Smooth muscle cell (in vitro differentiated cells): Measurements from ENCODE around the gene TRIM67. TPM values are rescaled to one million over a fixed set of nuclear protein-coding genes. Genes with fewer than 3 reads are reported as not detected.

Experiments
- DNase-seq: peaks from one replicate; lab custom pipeline; 2025; ENCODE audit not compliant: unreplicated experiment; lab: John Stamatoyannopoulos, UW
- H2AFZ ChIP-seq: fragments of 200-600 bp; sonication (generic); 2 replicates; pipeline ENCODE4 v1.6.0; 2016; ENCODE audit warnings: antibody characterized with exemption, low read depth, mild to moderate bottlenecking
- H3F3A ChIP-seq: fragments of 200-600 bp; sonication (generic); 2 replicates; pipeline ENCODE4 v1.6.0; 2017; ENCODE audit warnings: antibody characterized with exemption, low read depth
- H3K27ac ChIP-seq: fragments of 200-600 bp; sonication (generic); 2 replicates; pipeline ENCODE4 v1.5.1; 2016; ENCODE audit warnings: low read depth, mild to moderate bottlenecking
- H3K27me3 ChIP-seq: fragments of 200-600 bp; sonication (generic); 2 replicates; pipeline ENCODE4 v1.6.1; 2016; ENCODE audit warnings: low read depth, mild to moderate bottlenecking
- H3K36me3 ChIP-seq: fragments of 200-600 bp; sonication (generic); 2 replicates; pipeline ENCODE4 v1.5.1; 2016; ENCODE audit warnings: low read depth
- H3K4me1 ChIP-seq: fragments of 200-600 bp; sonication (generic); 2 replicates; pipeline ENCODE4 v1.5.1; 2016; ENCODE audit warnings: low read depth
- H3K4me2 ChIP-seq: fragments of 200-600 bp; sonication (generic); 2 replicates; pipeline ENCODE4 v1.6.0; 2016; ENCODE audit warnings: mild to moderate bottlenecking
- H3K4me3 ChIP-seq: fragments of 200-600 bp; sonication (generic); 2 replicates; pipeline ENCODE4 v1.5.1; 2016; ENCODE audit warnings: mild to moderate bottlenecking
- H3K79me2 ChIP-seq: fragments of 200-600 bp; sonication (generic); 2 replicates; pipeline ENCODE4 v1.6.0; 2016; ENCODE audit warnings: low read depth, mild to moderate bottlenecking
- H3K9ac ChIP-seq: fragments of 200-600 bp; sonication (generic); 2 replicates; pipeline ENCODE4 v1.6.0; 2016; ENCODE audit warnings: low read depth
- H3K9me3 ChIP-seq: fragments of 200-600 bp; sonication (generic); replicated peaks from 2 replicates; pipeline ENCODE4 v1.5.1; 2016; ENCODE audit warnings: low read depth
- H4K20me1 ChIP-seq: fragments of 200-600 bp; sonication (generic); 2 replicates; pipeline ENCODE4 v1.6.0; 2016; ENCODE audit warnings: low read depth
- CTCF ChIP-seq: fragments of 200-600 bp; sonication (generic); IDR thresholded peaks from 2 replicates; pipeline ENCODE4 v1.5.1; 2017; ENCODE audit warnings: borderline replicate concordance, mild to moderate bottlenecking, antibody characterized with exemption; ENCODE audit not compliant: insufficient read depth, poor library complexity, severe bottlenecking
- WGBS: methylation state at CpG from one replicate; pipeline ENCODE4 v1.1.7; 2016; ENCODE audit warnings: low lambda C conversion rate; 5-methylcytosine and 5-hydroxymethylcytosine counted together
- polyA plus RNA-seq: library from polyadenylated mRNA; unstranded; fragments of >200 nt; fragmentation: Nextera tagmentation; extraction: Ambion mirVana; gene quantifications from 2 replicates; pipeline ENCODE4 v1.2.1, GENCODE V29; 2016
- total RNA-seq: library from RNA; depleted of rRNA; stranded (reverse); fragments of >200 nt; gene quantifications from 2 replicates; pipeline ENCODE4 v1.2.3, GENCODE V29; 2014

Gene TRIM67
- total and polyA plus RNA-seq, 2 experiments from 2014 or later: 0.04 to 0.25 TPM

GRCh38 chr1:231265379-231265778 is 103.5 kb downstream of the TRIM67 start:
- WGBS: 97% methylated on average over 3 of the region's 3 CpGs
- TF ChIP-seq CTCF: no peak
- no peaks in the 10 kb centered on the region for H3K9me3 ChIP-seq
- peaks cover 46% of the 10 kb centered on the region for H3K36me3 ChIP-seq
- H3K9ac ChIP-seq: no peak overlapping the region
- no peak overlapping the region for H3K27ac ChIP-seq
- H3K4me1 ChIP-seq: no peaks in the 10 kb centered on the region
- peaks cover 7% of the 10 kb centered on the region for H4K20me1 ChIP-seq
- no peaks in the 10 kb centered on the region for H3K79me2 ChIP-seq
- no peaks in the 10 kb centered on the region for H3K27me3 ChIP-seq
- no peak overlapping the region for H3K4me3 ChIP-seq
- no peaks in the 10 kb centered on the region for H3F3A ChIP-seq
- no peak for DNase-seq
- H3K4me2 ChIP-seq: no peak overlapping the region
- H2AFZ ChIP-seq: no peak overlapping the region

- 13% methylated on average over 1 of the region's 1 CpG for WGBS
- DNase-seq: no peak
These were observed 105.0 kb downstream of the TRIM67 start for GRCh38 chr1:231266811-231267322.

More at GRCh38 chr1:231266811-231267322, 105.0 kb downstream of the TRIM67 start:
- TF ChIP-seq CTCF: no peak
- Histone ChIP-seq H2AFZ (no peak overlapping the region), H3K79me2 (no peaks in the 10 kb centered on the region), H3K4me3 (no peak overlapping the region), H3K9ac (no peak overlapping the region), H3K27me3 (no peaks in the 10 kb centered on the region), H3F3A (no peaks in the 10 kb centered on the region), H3K9me3 (no peaks in the 10 kb centered on the region), H4K20me1 (peaks cover 7% of the 10 kb centered on the region), H3K36me3 (peaks cover 38% of the 10 kb centered on the region), H3K27ac (peak overlapping the region; percentile 27), H3K4me1 (no peaks in the 10 kb centered on the region), H3K4me2 (no peak overlapping the region)

Other genes starting within 250 kb of the TRIM67 start
- 9.1 and 9.5 TPM in 2 replicates for gene TTC13, start 183.2 kb upstream of the TRIM67 start, total RNA-seq
- 5.6 and 6.7 TPM in 2 replicates for gene TTC13, start 183.2 kb upstream of the TRIM67 start, polyA plus RNA-seq
- gene ARV1, start 183.0 kb upstream of the TRIM67 start, total RNA-seq: 7.4 and 15.8 TPM in 2 replicates
- 12.5 and 12.8 TPM in 2 replicates for gene ARV1, start 183.0 kb upstream of the TRIM67 start, polyA plus RNA-seq
- 34.9 and 40.3 TPM in 2 replicates for gene FAM89A, start 121.8 kb upstream of the TRIM67 start, total RNA-seq
- 45.3 and 58.6 TPM in 2 replicates for gene FAM89A, start 121.8 kb upstream of the TRIM67 start, polyA plus RNA-seq
- gene GNPAT, start 79.2 kb downstream of the TRIM67 start, total RNA-seq: 45.8 and 66.3 TPM in 2 replicates
- 39.8 and 43.9 TPM in 2 replicates for gene GNPAT, start 79.2 kb downstream of the TRIM67 start, polyA plus RNA-seq
- gene EXOC8, start 175.8 kb downstream of the TRIM67 start, total RNA-seq: 15.6 and 19.7 TPM in 2 replicates
- 4.2 and 4.3 TPM in 2 replicates for gene EXOC8, start 175.8 kb downstream of the TRIM67 start, polyA plus RNA-seq
- gene SPRTN, start 176.2 kb downstream of the TRIM67 start, total RNA-seq: 16.9 and 24.1 TPM in 2 replicates
- gene SPRTN, start 176.2 kb downstream of the TRIM67 start, polyA plus RNA-seq: 8.7 and 9.6 TPM in 2 replicates